Gastroesophageal sphincter (tissue), 4 donors: ENCODE measurements around the gene ZNF764. TPM values are rescaled to one million over a fixed set of nuclear protein-coding genes. Genes with fewer than 3 reads are reported as not detected.
A peak's percentile ranks its signal among the peaks of the same experiment; 100 is the strongest.

Source experiments
- ATAC-seq: fragments of 150-250 bp; one replicate; pipeline ENCODE4 v1.9.1; 2016; ENCODE audit warnings: mild to moderate bottlenecking, moderate library complexity
- H3K27ac ChIP-seq, 4 donors: fragments of 200-600 bp; sonication (generic) in 3 of 4; 1 replicate in 3 of 4; 2 replicates in 1 of 4; pipeline ENCODE4 v1.5.1; 2016 to 2019
- H3K27me3 ChIP-seq: fragments of 200-600 bp; sonication (generic); one replicate; pipeline ENCODE4 v1.5.1; 2019
- H3K36me3 ChIP-seq, 2 donors: fragments of 200-600 bp; sonication (generic); one replicate each; pipeline ENCODE4 v1.5.1; 2019; ENCODE audit warnings: control low read depth in 1 of 2
- H3K4me1 ChIP-seq, 3 donors: fragments of 200-600 bp; sonication (generic); 1 replicate in 2 of 3; 2 replicates in 1 of 3; pipeline ENCODE4 v1.5.1; 2016 to 2019; ENCODE audit warnings: control low read depth in 2 of 3
- H3K4me3 ChIP-seq, 2 donors: fragments of 200-600 bp; sonication (generic); one replicate each; pipeline ENCODE4 v1.5.1; 2019; ENCODE audit warnings: mild to moderate bottlenecking in 1 of 2, moderate library complexity in 1 of 2
- H3K9me3 ChIP-seq, 3 donors: fragments of 200-600 bp; sonication (generic); one replicate each; pipeline ENCODE4 v1.5.1; 2017 to 2019; ENCODE audit warnings: control low read depth in 2 of 3
- CTCF ChIP-seq, 4 experiments: fragments of 200-600 bp in 2 of 4; fragments of 450-650 bp in 2 of 4; sonication (generic) in 1 of 4; IDR thresholded peaks; one replicate each; pipeline ENCODE4 v1.5.1; 2017 to 2019; ENCODE audit warnings: antibody characterized with exemption in 4 of 4, mild to moderate bottlenecking in 2 of 4, moderate library complexity in 2 of 4
- EP300 ChIP-seq: sonication (generic); formaldehyde crosslinking; IDR thresholded peaks from one replicate; pipeline ENCODE4 v1.6.1; 2017; ENCODE audit warnings: antibody characterized with exemption, mild to moderate bottlenecking
- POLR2A ChIP-seq, 2 donors: fragments of 450-650 bp; IDR thresholded peaks; one replicate each; pipeline ENCODE4 v1.6.1; 2017; ENCODE audit warnings: antibody characterized with exemption in 2 of 2, mild to moderate bottlenecking in 2 of 2, moderate library complexity in 1 of 2
- POLR2AphosphoS5 ChIP-seq: sonication (generic); formaldehyde crosslinking; IDR thresholded peaks from one replicate; pipeline ENCODE4 v1.6.1; 2017; ENCODE audit warnings: antibody characterized with exemption
- WGBS, 2 donors: methylation state at CpG; one replicate each; pipeline ENCODE4 v1.1.5; 2018; ENCODE audit warnings: low coverage in 1 of 2; 5-methylcytosine and 5-hydroxymethylcytosine counted together
- total RNA-seq, 4 donors: library from RNA; depleted of rRNA; stranded (reverse); fragments of >200 nt; gene quantifications; one replicate each; pipeline ENCODE4 v1.1.0, GENCODE V29; 2016

ZNF764 gene
- total RNA-seq, 4 donors from 2014 or later, result 6.3 to 13.1 (median 9.3) TPM

- ATAC-seq, result no peak
- H3K36me3 ChIP-seq, result peaks cover 0 to 63% of the 10 kb centered on the region in 2 donors
- 56 to 100% methylated on average over 1 to 4 of the region's 7 CpGs for WGBS, 2 donors
- peaks cover 0 to 27% (median 0%) of the 10 kb centered on the region in 3 donors for H3K4me1 ChIP-seq
- no peaks in the 10 kb centered on the region for H3K9me3 ChIP-seq
- H3K27ac ChIP-seq, result no peak overlapping the region
- H3K4me3 ChIP-seq, result no peak overlapping the region
- H3K27me3 ChIP-seq, result no peaks in the 10 kb centered on the region
- no peak for TF ChIP-seq CTCF (IDR thresholded peaks at IDR 0.05)
- no peak for TF ChIP-seq POLR2A (IDR thresholded peaks at IDR 0.05)
- no peak for TF ChIP-seq EP300
- no peak for TF ChIP-seq POLR2AphosphoS5
Measured at GRCh38 chr16:30603945-30604315, 45.8 kb upstream of the ZNF764 start.

- peak overlapping the region in 3 of 4 donors; percentile 14 to 26 (median 19) for H3K27ac ChIP-seq
- no peak for ATAC-seq
- no peaks in the 10 kb centered on the region for H3K9me3 ChIP-seq
- no peaks in the 10 kb centered on the region for H3K27me3 ChIP-seq
- peaks cover 0 to 60% of the 10 kb centered on the region in 2 donors for H3K36me3 ChIP-seq
- H3K4me1 ChIP-seq, result peaks cover 0 to 15% (median 0%) of the 10 kb centered on the region in 3 donors
- WGBS, 2 donors, result 14 to 61% methylated on average over 1 to 3 of the region's 4 CpGs
- no peak for TF ChIP-seq CTCF (IDR thresholded peaks at IDR 0.05)
- TF ChIP-seq POLR2A (IDR thresholded peaks at IDR 0.05), result no peak
- no peak for TF ChIP-seq POLR2AphosphoS5
- TF ChIP-seq EP300, result no peak
- H3K4me3 ChIP-seq, result no peak overlapping the region
Measured at GRCh38 chr16:30602616-30603277, 44.6 kb upstream of the ZNF764 start.

- TF ChIP-seq EP300 (no peak), CTCF (IDR thresholded peaks at IDR 0.05) (no peak), POLR2A (IDR thresholded peaks at IDR 0.05) (no peak), POLR2AphosphoS5 (no peak)
- H3K4me1 ChIP-seq, result peaks cover 0 to 11% (median 0%) of the 10 kb centered on the region in 3 donors
- no peaks in the 10 kb centered on the region for H3K27me3 ChIP-seq
- no peak for ATAC-seq
- WGBS, 2 donors, result 69 to 80% methylated on average over 4 of the region's 4 CpGs
- peak overlapping the region in 1 of 4 donors; percentile 14 for H3K27ac ChIP-seq
- H3K9me3 ChIP-seq, result no peaks in the 10 kb centered on the region
- H3K4me3 ChIP-seq, result no peak overlapping the region
- peaks cover 0 to 52% of the 10 kb centered on the region in 2 donors for H3K36me3 ChIP-seq
Measured at GRCh38 chr16:30601966-30602365, 43.8 kb upstream of the ZNF764 start.

GRCh38 chr16:30600929-30601328, 42.8 kb upstream of the ZNF764 start:
- Histone ChIP-seq H3K9me3 (no peaks in the 10 kb centered on the region), H3K4me3 (no peak overlapping the region), H3K27ac (no peak overlapping the region), H3K27me3 (no peaks in the 10 kb centered on the region), H3K36me3 (peaks cover 0 to 42% of the 10 kb centered on the region in 2 donors), H3K4me1 (peaks cover 0 to 11% (median 0%) of the 10 kb centered on the region in 3 donors)
- TF ChIP-seq POLR2A (IDR thresholded peaks at IDR 0.05) (no peak), EP300 (no peak), POLR2AphosphoS5 (no peak), CTCF (IDR thresholded peaks at IDR 0.05) (no peak)
- ATAC-seq, result no peak
- WGBS, 2 donors, result 93 to 100% methylated on average over 2 of the region's 2 CpGs

- WGBS, 2 donors, result 87 to 100% methylated on average over 3 of the region's 3 CpGs
- Histone ChIP-seq H3K9me3 (no peaks in the 10 kb centered on the region), H3K27me3 (no peaks in the 10 kb centered on the region), H3K4me1 (peaks cover 0 to 11% (median 0%) of the 10 kb centered on the region in 3 donors), H3K36me3 (peaks cover 0 to 34% of the 10 kb centered on the region in 2 donors), H3K4me3 (no peak overlapping the region), H3K27ac (no peak overlapping the region)
- ATAC-seq, result no peak
- TF ChIP-seq EP300 (no peak), CTCF (IDR thresholded peaks at IDR 0.05) (no peak), POLR2AphosphoS5 (no peak), POLR2A (IDR thresholded peaks at IDR 0.05) (no peak)
Measured at GRCh38 chr16:30600215-30600614, 42.0 kb upstream of the ZNF764 start.
